GM12801 (cell line): ENCODE results near the gene PGM2.

Source experiments
- TF ChIP-seq, protein P1 (sequence below): IDR thresholded peaks from one replicate; pipeline ENCODE4 v1.5.1; 2011; ENCODE audit warnings: control low read depth; ENCODE audit not compliant: insufficient read length; ENCODE audit errors: extremely low read depth

PGM2 gene

DNA sequence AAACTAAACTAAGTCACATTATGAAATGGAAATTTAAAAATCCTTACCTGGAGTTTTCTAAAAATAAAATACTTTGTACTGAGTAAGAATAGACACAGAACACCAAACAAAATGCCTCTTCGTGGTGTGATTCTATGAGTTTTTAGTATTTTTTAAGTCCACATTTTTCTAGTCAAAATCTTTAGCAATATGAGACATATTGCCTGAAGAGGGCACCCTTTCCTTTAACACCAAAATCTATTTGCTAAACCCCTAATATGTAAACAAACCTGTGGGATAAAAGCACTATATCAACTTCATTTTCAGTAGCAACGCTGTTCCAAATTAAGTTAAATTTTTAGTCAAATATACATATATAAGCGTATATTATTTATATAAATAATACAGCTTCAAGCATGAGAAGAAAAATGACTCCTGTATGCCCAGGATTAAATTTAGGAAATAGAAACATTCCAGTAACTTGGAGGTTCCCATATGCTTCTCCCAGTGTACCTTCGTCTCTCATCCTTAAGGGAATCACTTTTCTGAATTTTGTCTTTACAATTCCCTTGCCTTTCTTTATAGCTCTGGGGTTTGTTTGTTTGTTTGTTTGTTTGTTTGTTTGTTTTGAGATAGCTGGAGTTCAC, 23.0 kb upstream of the PGM2 start:
- TF ChIP-seq, protein P1, sequence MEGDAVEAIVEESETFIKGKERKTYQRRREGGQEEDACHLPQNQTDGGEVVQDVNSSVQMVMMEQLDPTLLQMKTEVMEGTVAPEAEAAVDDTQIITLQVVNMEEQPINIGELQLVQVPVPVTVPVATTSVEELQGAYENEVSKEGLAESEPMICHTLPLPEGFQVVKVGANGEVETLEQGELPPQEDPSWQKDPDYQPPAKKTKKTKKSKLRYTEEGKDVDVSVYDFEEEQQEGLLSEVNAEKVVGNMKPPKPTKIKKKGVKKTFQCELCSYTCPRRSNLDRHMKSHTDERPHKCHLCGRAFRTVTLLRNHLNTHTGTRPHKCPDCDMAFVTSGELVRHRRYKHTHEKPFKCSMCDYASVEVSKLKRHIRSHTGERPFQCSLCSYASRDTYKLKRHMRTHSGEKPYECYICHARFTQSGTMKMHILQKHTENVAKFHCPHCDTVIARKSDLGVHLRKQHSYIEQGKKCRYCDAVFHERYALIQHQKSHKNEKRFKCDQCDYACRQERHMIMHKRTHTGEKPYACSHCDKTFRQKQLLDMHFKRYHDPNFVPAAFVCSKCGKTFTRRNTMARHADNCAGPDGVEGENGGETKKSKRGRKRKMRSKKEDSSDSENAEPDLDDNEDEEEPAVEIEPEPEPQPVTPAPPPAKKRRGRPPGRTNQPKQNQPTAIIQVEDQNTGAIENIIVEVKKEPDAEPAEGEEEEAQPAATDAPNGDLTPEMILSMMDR = no peak

DNA sequence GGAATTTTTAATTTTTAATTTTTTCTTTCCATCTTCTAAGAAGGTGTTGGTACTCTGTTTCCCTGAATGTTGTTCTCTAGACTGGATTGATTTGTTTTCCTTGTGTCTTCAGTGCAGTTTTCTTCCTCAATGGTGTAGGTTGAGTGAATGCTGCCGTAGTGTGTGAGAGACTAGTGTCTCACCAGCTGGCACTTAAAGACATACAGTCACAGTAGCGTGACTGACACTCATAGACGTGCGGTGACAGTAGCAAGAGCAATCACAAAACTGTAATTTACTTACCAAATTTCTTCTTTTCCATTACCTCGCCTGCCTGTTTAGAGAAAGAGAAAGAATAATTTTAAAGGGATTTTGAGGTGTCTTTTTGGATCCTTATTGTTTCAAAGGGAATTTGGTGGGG, 21.4 kb upstream of the PGM2 start:
- TF ChIP-seq, protein P1 = no peak

DNA sequence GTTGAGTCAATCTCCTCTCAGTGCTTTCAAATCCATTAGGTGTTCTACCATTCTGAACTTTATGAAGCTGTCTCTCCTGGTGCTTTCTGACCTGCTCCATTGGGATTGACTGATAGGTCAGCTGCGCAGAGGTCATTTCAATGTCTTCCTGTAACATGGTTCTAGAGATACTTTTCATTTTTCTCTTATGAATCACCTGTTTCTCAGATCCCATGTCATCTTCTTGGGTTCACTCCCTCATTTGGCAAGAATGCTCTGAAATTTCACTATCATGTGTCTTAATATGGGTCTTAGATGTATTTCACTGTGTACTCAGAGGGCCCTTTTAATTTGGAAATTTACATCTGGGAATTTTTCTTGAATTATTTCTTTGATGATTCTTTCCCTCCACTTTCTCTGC, 13.8 kb upstream of the PGM2 start:
- TF ChIP-seq, protein P1 = no peak

DNA sequence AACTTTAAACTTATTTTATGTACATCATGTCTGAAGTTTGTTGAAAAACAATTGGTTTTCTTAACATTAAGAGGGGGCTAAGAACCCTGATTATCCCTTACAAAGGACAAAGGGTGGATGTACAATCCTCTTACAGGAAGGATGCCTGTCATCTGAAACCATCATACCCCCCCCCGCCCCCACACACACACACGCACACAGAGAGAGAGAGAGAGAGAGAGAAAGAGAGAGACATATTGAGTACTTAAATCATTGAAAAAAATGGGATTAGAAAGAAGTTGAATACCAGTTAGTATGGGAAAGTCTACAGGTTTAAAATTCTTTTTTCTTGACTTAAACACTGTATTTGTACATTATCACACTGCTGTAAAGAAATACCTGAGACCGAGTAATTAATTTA, 10.9 kb upstream of the PGM2 start:
- TF ChIP-seq, protein P1 = no peak

DNA sequence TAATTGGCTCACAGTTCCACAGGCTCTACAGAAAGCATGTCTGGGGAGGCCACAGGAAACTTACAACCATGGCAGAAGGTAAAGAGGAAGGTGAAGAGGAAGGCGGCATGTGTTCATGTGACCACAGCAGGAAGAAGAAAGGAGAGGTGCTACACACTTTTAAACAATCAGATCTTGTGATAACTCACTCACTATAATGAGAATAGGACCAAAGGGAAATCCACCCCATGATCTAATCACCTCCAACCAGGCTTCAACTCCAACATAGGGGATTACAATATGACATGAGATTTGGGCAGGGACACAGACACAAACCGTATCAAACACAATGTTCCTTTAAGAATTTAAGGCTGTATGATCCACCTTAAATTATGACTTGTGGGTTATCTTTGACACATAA, 10.5 kb upstream of the PGM2 start:
- TF ChIP-seq, protein P1 = no peak

DNA sequence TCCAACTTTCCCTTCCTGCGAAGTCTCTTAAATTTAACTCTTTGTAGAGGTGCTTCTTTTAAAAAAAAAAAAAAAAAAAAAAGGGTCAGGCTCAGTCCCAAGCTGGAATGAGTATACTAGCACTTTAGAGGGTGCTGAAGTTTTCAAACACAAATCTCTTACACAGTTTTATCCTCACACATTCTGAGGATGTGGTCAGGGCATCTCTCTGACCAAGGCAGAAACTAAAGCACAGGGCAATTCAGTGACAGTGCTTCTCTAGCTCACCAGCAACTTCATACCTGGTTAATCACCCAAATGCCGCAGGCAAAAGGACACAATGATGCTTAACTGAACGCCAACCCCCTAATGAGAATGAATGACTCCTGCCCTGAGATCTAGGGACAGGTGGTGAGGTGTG, 9.8 kb upstream of the PGM2 start:
- TF ChIP-seq, protein P1 = no peak

DNA sequence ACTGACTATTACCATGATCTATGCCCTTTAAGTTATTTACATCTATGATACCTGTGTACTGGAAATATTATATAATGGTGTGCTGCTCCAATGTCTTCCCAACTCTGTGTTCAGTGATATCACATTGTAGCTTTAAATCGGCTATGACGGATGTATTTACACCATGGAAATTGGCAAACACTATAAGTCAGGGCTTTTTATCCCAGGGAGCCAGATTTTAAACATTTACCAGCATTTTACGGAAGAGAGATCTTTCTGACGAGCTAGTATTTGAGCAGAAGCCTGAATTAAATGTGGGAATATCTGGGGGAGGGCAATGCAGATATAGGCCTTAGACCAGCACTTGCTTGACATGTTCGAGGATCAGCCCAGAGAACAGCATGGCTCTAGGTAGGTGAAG, 7.7 kb upstream of the PGM2 start:
- TF ChIP-seq, protein P1 = no peak
